A549 (cell line): ENCODE data around the gene BLOC1S4. TPM values are rescaled to one million over a fixed set of nuclear protein-coding genes. Genes with fewer than 3 reads are reported as not detected.

Source experiments
- ATAC-seq, 2 experiments: fragments of 200-7000 bp in 1 of 2; fragments of >200 bp in 1 of 2; cut with Nextera tagmentation in 1 of 2; cut with Tn5 transposase in 1 of 2; 3 replicates each; pipeline versions ENCODE4 v1.8.0 to v1.9.1; 2018 to 2020; ENCODE audit warnings: mild to moderate bottlenecking in 1 of 2, moderate library complexity in 1 of 2
- CTCF ChIA-PET: fragments of 300-600 bp; sonication (Branson Sonifier 250); formaldehyde crosslinking; extraction: SDS; loops from one replicate; lab custom pipeline; 2021; ENCODE audit warnings: antibody characterized with exemption, inconsistent platforms; lab: Yijun Ruan, JAX
- POLR2A ChIA-PET: fragments of 350-600 bp; formaldehyde crosslinking; extraction: SDS; loops from one replicate; lab custom pipeline; 2021; ENCODE audit warnings: antibody characterized with exemption, inconsistent platforms; lab: Yijun Ruan, JAX
- DNase-seq, 2 experiments: peaks; one replicate each; pipeline versions ENCODE4 v3.0.0 to v3.0.0-alpha.2; 2011 to 2016; ENCODE audit warnings: low read depth in 1 of 2, low spot score in 1 of 2
- FAIRE-seq: peaks from 2 replicates; lab custom pipeline; 2011; peaks lifted over from hg19 to GRCh38; lab: Jason Lieb, UNC
- H3K27ac ChIP-seq, 2 experiments: fragments of >200 bp; sonication (Bioruptor Twin); formaldehyde crosslinking; 3 replicates each; pipeline ENCODE4 v1.5.1; 2016 to 2017
- H3K4me1 ChIP-seq: fragments of >200 bp; sonication (Bioruptor Twin); formaldehyde crosslinking; 3 replicates; pipeline ENCODE4 v1.6.1; 2016
- H3K4me2 ChIP-seq: fragments of >200 bp; sonication (Bioruptor Twin); formaldehyde crosslinking; 3 replicates; pipeline ENCODE4 v1.6.1; 2016
- H3K4me3 ChIP-seq: fragments of >200 bp; sonication (Bioruptor Twin); formaldehyde crosslinking; 3 replicates; pipeline ENCODE4 v1.5.1; 2016
- H3K9me3 ChIP-seq: fragments of >200 bp; sonication (Bioruptor Twin); formaldehyde crosslinking; 3 replicates; pipeline ENCODE4 v1.6.1; 2016
- CBX8 ChIP-seq: fragments of 200-600 bp; sonication (generic); IDR thresholded peaks from 2 replicates; pipeline ENCODE4 v1.6.1; 2016
- CHD2 ChIP-seq: fragments of 150-350 bp; IDR thresholded peaks from 2 replicates; pipeline ENCODE4 v1.6.1; 2014; ENCODE audit warnings: low read length; ENCODE audit not compliant: partially characterized antibody
- CHD4 ChIP-seq: fragments of 200-600 bp; sonication (generic); IDR thresholded peaks from 2 replicates; pipeline ENCODE4 v1.6.1; 2016; ENCODE audit warnings: antibody characterized with exemption, mild to moderate bottlenecking, borderline replicate concordance
- ESRRA ChIP-seq: fragments of 150-350 bp; IDR thresholded peaks from 2 replicates; pipeline ENCODE4 v1.6.1; 2014; ENCODE audit warnings: mild to moderate bottlenecking, low read length, borderline replicate concordance
- FOXS1 ChIP-seq: fragments of 250-450 bp; sonication (Bioruptor Pico); IDR thresholded peaks from 2 replicates; pipeline ENCODE4 v1.5.0; 2020; ENCODE audit warnings: mild to moderate bottlenecking, moderate library complexity
- HDAC2 ChIP-seq: fragments of 200-600 bp; sonication (generic); IDR thresholded peaks from 2 replicates; pipeline ENCODE4 v1.6.1; 2016
- HOXA7 ChIP-seq: fragments of 250-450 bp; sonication (Bioruptor Pico); IDR thresholded peaks from 2 replicates; pipeline ENCODE4 v1.5.0; 2020; ENCODE audit warnings: mild to moderate bottlenecking, moderate library complexity
- JUN ChIP-seq, 2 experiments: fragments of >200 bp; sonication (Bioruptor Twin); formaldehyde crosslinking; IDR thresholded peaks; 2 replicates in 1 of 2; 3 replicates in 1 of 2; pipeline ENCODE4 v1.6.1; 2016 to 2017
- JUNB ChIP-seq: fragments of >200 bp; sonication (Bioruptor Twin); formaldehyde crosslinking; IDR thresholded peaks from 2 replicates; pipeline ENCODE4 v1.6.1; 2016
- KDM1A ChIP-seq: fragments of 200-600 bp; sonication (generic); IDR thresholded peaks from 2 replicates; pipeline ENCODE4 v1.6.1; 2016; ENCODE audit warnings: low read depth, mild to moderate bottlenecking
- KDM5A ChIP-seq: fragments of 200-600 bp; sonication (generic); IDR thresholded peaks from 2 replicates; pipeline ENCODE4 v1.6.1; 2016; ENCODE audit warnings: antibody characterized with exemption, mild to moderate bottlenecking
- MYC ChIP-seq: IDR thresholded peaks from 2 replicates; pipeline ENCODE4 v1.6.1; 2012; ENCODE audit warnings: mild to moderate bottlenecking, inconsistent platforms, low read length, improper control_type of control experiment, borderline replicate concordance
- NPAS2 ChIP-seq: fragments of 250-450 bp; sonication (Bioruptor Pico); IDR thresholded peaks from 2 replicates; pipeline ENCODE4 v1.8.0; 2022; ENCODE audit warnings: mild to moderate bottlenecking, moderate library complexity, borderline replicate concordance
- NR3C1 ChIP-seq: fragments of >200 bp; sonication (Bioruptor Twin); formaldehyde crosslinking; IDR thresholded peaks from 3 replicates; pipeline ENCODE4 v1.6.1; 2017
- POLR2A ChIP-seq: IDR thresholded peaks from 2 replicates; pipeline ENCODE4 v1.6.1; 2012; ENCODE audit warnings: mild to moderate bottlenecking, low read length
- POLR2AphosphoS2 ChIP-seq: conservative IDR thresholded peaks from 2 replicates; pipeline ENCODE4 v1.6.1; 2012; ENCODE audit warnings: low read length, improper control_type of control experiment, inconsistent platforms
- RARB ChIP-seq: fragments of 250-450 bp; sonication (Bioruptor Pico); IDR thresholded peaks from 2 replicates; pipeline ENCODE4 v1.8.0; 2021; ENCODE audit warnings: mild to moderate bottlenecking, moderate library complexity
- RCOR1 ChIP-seq: fragments of 150-350 bp; IDR thresholded peaks from 2 replicates; pipeline ENCODE4 v1.6.1; 2014; ENCODE audit warnings: antibody characterized with exemption, low read length, low read depth
- RFX5 ChIP-seq: fragments of 450-650 bp; IDR thresholded peaks from 2 replicates; pipeline ENCODE4 v1.7.1; 2014; ENCODE audit warnings: antibody characterized with exemption, mild to moderate bottlenecking, moderate library complexity
- SMC3 ChIP-seq: fragments of >200 bp; sonication (Bioruptor Twin); formaldehyde crosslinking; IDR thresholded peaks from 3 replicates; pipeline ENCODE4 v1.6.1; 2018; ENCODE audit warnings: inconsistent platforms
- ZC3H11A ChIP-seq: fragments of 450-650 bp; IDR thresholded peaks from 2 replicates; pipeline ENCODE4 v1.6.1; 2014; ENCODE audit warnings: antibody characterized with exemption, mild to moderate bottlenecking
- ZNF302 ChIP-seq: fragments of 250-450 bp; sonication (Bioruptor Pico); IDR thresholded peaks from 2 replicates; pipeline ENCODE4 v1.9.0; 2021; ENCODE audit warnings: inconsistent platforms, mild to moderate bottlenecking, moderate library complexity
- WGBS: methylation state at CpG from one replicate; pipeline ENCODE4 v1.1.6; 2017; ENCODE audit errors: missing lambda C conversion rate; 5-methylcytosine and 5-hydroxymethylcytosine counted together
- polyA plus RNA-seq, 4 experiments: library from polyadenylated mRNA; depleted of rRNA in 3 of 4; stranded (reverse); fragments of >200 nt; fragmentation: RNase III in 1 of 4; extraction: RNeasy Plus Mini Kit Qiagen cat#74134 plus additional on column Dnase treatment in 1 of 4; gene quantifications; 2 replicates in 3 of 4; 3 replicates in 1 of 4; pipeline ENCODE4 v1.2.3, GENCODE V29; 2011 to 2017
- TF ChIP-seq, protein P1 (sequence below): fragments of >200 bp; sonication (Bioruptor Twin); formaldehyde crosslinking; IDR thresholded peaks from 3 replicates; pipeline ENCODE4 v1.6.1; 2016
- TF ChIP-seq, protein P2 (sequence below): fragments of 150-350 bp; IDR thresholded peaks from 2 replicates; pipeline ENCODE4 v1.6.1; 2014; ENCODE audit warnings: low read depth, mild to moderate bottlenecking, low read length
- TF ChIP-seq, protein P3 (sequence below): fragments of 250-450 bp; sonication (Bioruptor Pico); IDR thresholded peaks from 2 replicates; pipeline ENCODE4 v1.5.0; 2020; ENCODE audit warnings: low read depth, mild to moderate bottlenecking, moderate library complexity
- TF ChIP-seq, protein P4 (sequence below): fragments of >200 bp; sonication (Bioruptor Twin); formaldehyde crosslinking; IDR thresholded peaks from 2 replicates; pipeline ENCODE4 v1.6.1; 2016
- TF ChIP-seq, protein P5 (sequence below): fragments of 200-600 bp; sonication (generic); IDR thresholded peaks from 2 replicates; pipeline ENCODE4 v1.6.1; 2016; ENCODE audit warnings: antibody characterized with exemption, mild to moderate bottlenecking, moderate library complexity

Gene BLOC1S4
- polyA plus RNA-seq, 2 of the 4 experiments (the other 2 are of a cell fraction): 13.2 to 13.9 TPM

DNA sequence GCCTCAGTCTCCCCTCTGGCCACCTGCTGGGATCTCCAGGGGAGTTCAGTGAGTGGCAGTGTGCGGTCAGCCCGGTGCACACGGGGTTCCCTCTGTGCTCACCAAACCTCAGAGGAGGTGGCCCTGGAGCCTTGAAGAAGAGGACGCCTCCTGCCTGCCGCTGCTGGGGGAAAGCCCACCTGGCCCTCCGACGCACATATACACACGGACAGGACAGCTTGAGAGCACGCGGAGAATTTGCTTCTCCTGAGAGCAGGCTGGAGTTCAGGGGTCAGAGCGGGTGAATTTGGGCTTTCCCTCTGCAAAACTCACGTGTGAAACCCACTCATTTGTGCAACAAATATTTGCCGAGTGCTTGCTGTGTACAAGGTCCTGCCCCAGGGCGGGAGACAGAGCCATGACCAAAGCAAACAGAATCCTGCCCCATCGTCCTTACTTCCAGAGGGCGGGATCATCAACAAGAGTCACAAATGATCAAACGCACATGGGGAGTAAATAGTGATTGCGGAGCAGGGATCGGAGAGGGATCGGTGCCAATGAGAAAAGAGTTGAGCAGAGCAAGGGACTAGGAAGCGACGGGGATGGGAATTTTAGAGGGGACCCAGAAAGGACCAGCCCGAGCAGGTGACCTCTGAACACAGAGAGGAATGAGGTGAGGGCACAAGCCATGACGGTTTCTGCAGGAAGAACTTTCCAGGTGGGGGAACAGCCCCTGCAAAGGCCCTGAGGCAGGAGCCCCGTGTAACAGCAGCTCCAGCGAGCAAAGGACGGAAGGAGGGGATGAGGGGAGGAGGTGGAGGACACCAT is 17.6 kb downstream of the BLOC1S4 start:
- no peak for ATAC-seq
- POLR2A ChIA-PET: no interaction called here
- Histone ChIP-seq H3K4me2 (peak overlapping the region; percentile 66), H3K27ac (peak overlapping the region; percentile 99 to 100), H3K4me1 (peaks cover 19% of the 10 kb centered on the region), H3K9me3 (no peaks in the 10 kb centered on the region)
- DNase-seq: no peak
- WGBS: 92% methylated on average over 21 of the region's 27 CpGs
- TF ChIP-seq ESRRA: no peak
- TF ChIP-seq POLR2AphosphoS2: no peak
- TF ChIP-seq RARB (CRISPR knock-in tag): no peak
- TF ChIP-seq, all 56 proteins: peak for 0
- FAIRE-seq: no peak
- H3K4me3 ChIP-seq: no peak overlapping the region
- CTCF ChIA-PET: interaction anchor here (0.6 to 5.5 kb wide), 4 partner anchors 14 to 140 kb away, joined by 3 to 38 read pairs (median 10); no protein-coding TSS in a partner anchor

DNA sequence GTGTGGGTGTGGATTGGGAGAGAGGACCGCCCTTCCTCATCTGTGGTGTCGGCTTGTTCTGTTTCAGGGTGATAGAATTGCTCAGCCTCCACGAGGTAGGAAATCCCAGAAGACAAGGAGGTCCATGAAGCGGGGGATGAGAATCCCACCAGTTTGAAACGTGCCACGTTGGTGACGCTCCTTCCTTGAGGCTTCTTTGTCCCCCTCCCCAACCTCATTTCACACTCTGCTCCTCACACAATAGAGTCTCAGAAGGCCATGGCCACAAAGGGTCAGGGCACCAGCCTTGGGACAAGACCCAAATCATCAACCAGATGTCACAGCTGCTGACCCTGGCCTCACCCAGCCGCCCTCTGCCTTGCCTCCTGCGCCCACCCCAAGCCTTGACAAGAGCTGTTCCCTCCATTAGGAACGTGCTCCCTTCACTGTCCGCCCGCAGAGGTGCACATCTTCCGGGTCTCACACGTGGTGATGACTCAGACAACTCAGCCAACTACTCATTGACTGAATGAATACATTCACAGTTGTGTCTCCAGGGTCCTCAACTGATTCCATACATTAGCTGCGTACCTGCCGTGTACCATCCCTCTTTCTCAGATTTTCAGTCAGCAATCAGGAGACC is 18.3 kb downstream of the BLOC1S4 start:
- ChIA-PET CTCF (interaction anchor here (1.8 kb wide), 1 partner anchor 14 kb away, joined by 6 read pairs; no protein-coding TSS in a partner anchor), POLR2A (no interaction called here)
- ATAC-seq (no peak), DNase-seq (no peak), FAIRE-seq (no peak)
- WGBS: 91% methylated on average over 16 of the region's 16 CpGs
- H3K9me3 ChIP-seq: no peaks in the 10 kb centered on the region
- H3K4me3 ChIP-seq: no peak overlapping the region
- TF ChIP-seq ZC3H11A (no peak), NPAS2 (CRISPR knock-in tag) (no peak), ZNF302 (CRISPR knock-in tag) (no peak), SMC3 (no peak), POLR2A (no peak), FOXS1 (no peak), CBX8 (no peak)
- TF ChIP-seq, protein P1, sequence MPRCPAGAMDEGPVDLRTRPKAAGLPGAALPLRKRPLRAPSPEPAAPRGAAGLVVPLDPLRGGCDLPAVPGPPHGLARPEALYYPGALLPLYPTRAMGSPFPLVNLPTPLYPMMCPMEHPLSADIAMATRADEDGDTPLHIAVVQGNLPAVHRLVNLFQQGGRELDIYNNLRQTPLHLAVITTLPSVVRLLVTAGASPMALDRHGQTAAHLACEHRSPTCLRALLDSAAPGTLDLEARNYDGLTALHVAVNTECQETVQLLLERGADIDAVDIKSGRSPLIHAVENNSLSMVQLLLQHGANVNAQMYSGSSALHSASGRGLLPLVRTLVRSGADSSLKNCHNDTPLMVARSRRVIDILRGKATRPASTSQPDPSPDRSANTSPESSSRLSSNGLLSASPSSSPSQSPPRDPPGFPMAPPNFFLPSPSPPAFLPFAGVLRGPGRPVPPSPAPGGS: no peak
- TF ChIP-seq, protein P2, sequence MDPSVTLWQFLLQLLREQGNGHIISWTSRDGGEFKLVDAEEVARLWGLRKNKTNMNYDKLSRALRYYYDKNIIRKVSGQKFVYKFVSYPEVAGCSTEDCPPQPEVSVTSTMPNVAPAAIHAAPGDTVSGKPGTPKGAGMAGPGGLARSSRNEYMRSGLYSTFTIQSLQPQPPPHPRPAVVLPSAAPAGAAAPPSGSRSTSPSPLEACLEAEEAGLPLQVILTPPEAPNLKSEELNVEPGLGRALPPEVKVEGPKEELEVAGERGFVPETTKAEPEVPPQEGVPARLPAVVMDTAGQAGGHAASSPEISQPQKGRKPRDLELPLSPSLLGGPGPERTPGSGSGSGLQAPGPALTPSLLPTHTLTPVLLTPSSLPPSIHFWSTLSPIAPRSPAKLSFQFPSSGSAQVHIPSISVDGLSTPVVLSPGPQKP: no peak
- H3K4me1 ChIP-seq: peaks cover 19% of the 10 kb centered on the region
- H3K27ac ChIP-seq: peak overlapping the region; percentile 99 to 100
- no peak overlapping the region for H3K4me2 ChIP-seq

DNA sequence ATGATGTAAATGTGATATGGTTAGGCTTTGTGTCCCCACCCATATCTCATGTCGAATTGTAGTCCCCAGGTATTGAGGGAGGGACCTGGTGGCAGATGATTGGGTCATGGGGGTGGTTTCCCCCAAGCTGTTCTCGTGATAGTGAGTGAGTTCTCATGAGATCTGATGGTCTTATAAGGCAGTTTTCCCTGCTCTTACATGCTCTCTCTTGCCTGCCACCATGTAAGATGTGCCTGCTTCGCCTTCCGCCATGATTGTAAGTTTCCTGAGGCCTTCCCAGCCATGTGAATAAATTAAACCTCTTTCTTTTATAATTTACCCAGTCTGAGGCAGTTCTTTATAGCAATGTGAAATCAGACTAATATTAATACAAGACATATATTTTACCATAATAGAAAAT is 23.9 kb downstream of the BLOC1S4 start:
- Histone ChIP-seq H3K4me1 (no peaks in the 10 kb centered on the region), H3K4me3 (no peak overlapping the region), H3K9me3 (no peaks in the 10 kb centered on the region), H3K4me2 (no peak overlapping the region), H3K27ac (no peak overlapping the region)
- ChIA-PET POLR2A (no interaction called here), CTCF (no interaction called here)
- WGBS: 69% methylated on average over 4 of the region's 4 CpGs
- DNase-seq: no peak
- no peak for FAIRE-seq
- ATAC-seq: no peak
- TF ChIP-seq, protein P3, sequence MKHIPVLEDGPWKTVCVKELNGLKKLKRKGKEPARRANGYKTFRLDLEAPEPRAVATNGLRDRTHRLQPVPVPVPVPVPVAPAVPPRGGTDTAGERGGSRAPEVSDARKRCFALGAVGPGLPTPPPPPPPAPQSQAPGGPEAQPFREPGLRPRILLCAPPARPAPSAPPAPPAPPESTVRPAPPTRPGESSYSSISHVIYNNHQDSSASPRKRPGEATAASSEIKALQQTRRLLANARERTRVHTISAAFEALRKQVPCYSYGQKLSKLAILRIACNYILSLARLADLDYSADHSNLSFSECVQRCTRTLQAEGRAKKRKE (CRISPR knock-in tag): no peak
- TF ChIP-seq KDM1A: no peak
- no peak for TF ChIP-seq ESRRA
- no peak for TF ChIP-seq RFX5
- TF ChIP-seq CHD2: no peak
- TF ChIP-seq, protein P4, sequence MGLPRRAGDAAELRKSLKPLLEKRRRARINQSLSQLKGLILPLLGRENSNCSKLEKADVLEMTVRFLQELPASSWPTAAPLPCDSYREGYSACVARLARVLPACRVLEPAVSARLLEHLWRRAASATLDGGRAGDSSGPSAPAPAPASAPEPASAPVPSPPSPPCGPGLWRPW: no peak
- TF ChIP-seq HDAC2: no peak
- TF ChIP-seq RCOR1: no peak
- TF ChIP-seq CHD4: no peak
- TF ChIP-seq NR3C1: no peak
- no peak for TF ChIP-seq KDM5A
- TF ChIP-seq MYC: no peak
- TF ChIP-seq, protein P5, sequence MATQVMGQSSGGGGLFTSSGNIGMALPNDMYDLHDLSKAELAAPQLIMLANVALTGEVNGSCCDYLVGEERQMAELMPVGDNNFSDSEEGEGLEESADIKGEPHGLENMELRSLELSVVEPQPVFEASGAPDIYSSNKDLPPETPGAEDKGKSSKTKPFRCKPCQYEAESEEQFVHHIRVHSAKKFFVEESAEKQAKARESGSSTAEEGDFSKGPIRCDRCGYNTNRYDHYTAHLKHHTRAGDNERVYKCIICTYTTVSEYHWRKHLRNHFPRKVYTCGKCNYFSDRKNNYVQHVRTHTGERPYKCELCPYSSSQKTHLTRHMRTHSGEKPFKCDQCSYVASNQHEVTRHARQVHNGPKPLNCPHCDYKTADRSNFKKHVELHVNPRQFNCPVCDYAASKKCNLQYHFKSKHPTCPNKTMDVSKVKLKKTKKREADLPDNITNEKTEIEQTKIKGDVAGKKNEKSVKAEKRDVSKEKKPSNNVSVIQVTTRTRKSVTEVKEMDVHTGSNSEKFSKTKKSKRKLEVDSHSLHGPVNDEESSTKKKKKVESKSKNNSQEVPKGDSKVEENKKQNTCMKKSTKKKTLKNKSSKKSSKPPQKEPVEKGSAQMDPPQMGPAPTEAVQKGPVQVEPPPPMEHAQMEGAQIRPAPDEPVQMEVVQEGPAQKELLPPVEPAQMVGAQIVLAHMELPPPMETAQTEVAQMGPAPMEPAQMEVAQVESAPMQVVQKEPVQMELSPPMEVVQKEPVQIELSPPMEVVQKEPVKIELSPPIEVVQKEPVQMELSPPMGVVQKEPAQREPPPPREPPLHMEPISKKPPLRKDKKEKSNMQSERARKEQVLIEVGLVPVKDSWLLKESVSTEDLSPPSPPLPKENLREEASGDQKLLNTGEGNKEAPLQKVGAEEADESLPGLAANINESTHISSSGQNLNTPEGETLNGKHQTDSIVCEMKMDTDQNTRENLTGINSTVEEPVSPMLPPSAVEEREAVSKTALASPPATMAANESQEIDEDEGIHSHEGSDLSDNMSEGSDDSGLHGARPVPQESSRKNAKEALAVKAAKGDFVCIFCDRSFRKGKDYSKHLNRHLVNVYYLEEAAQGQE: no peak
- no peak for TF ChIP-seq JUN (IDR thresholded peaks at IDR 0.05)
- no peak for TF ChIP-seq HOXA7 (CRISPR knock-in tag)
- TF ChIP-seq NPAS2 (CRISPR knock-in tag): no peak
- TF ChIP-seq SMC3: no peak
- TF ChIP-seq JUNB: no peak
